Suppressor macrophage (primary cell): ENCODE data around the gene DDX49.
"Not testable (repeated sequence)": the region's sequence is repeated elsewhere in the genome, so short reads cannot be mapped to it uniquely, and the experiment has no call there.

ENCODE experiments used
- DNase-seq, 4 experiments: peaks; one replicate each; pipeline ENCODE4 v3.0.0-alpha.2; 2020 to 2022

The DDX49 gene

GRCh38 chr19:18942692-18943091 is 23.2 kb downstream of the DDX49 start:
- no peak for DNase-seq

GRCh38 chr19:18943465-18943864 is 23.9 kb downstream of the DDX49 start:
- DNase-seq, result no peak

GRCh38 chr19:18945297-18945696 is 25.8 kb downstream of the DDX49 start:
- no peak for DNase-seq

- no peak for DNase-seq
Measured at GRCh38 chr19:18946335-18946734, 26.8 kb downstream of the DDX49 start.

- no peak for DNase-seq
Measured at GRCh38 chr19:18946918-18947317, 27.4 kb downstream of the DDX49 start.

GRCh38 chr19:18948075-18948975 is 28.8 kb downstream of the DDX49 start:
- DNase-seq, result no peak

- DNase-seq, result no peak
Measured at GRCh38 chr19:18948976-18949356, 29.5 kb downstream of the DDX49 start.

- no peak for DNase-seq
Measured at GRCh38 chr19:18949858-18950257, 30.3 kb downstream of the DDX49 start.

- no peak for DNase-seq
Measured at GRCh38 chr19:18951721-18952281, 32.3 kb downstream of the DDX49 start.

GRCh38 chr19:18952364-18953003 is 33.0 kb downstream of the DDX49 start:
- DNase-seq, result not testable (repeated sequence)

GRCh38 chr19:18954094-18954493 is 34.6 kb downstream of the DDX49 start:
- DNase-seq, result no peak

GRCh38 chr19:18955042-18955441 is 35.5 kb downstream of the DDX49 start:
- DNase-seq, result no peak

GRCh38 chr19:18960370-18960769 is 40.9 kb downstream of the DDX49 start:
- no peak for DNase-seq

GRCh38 chr19:18961767-18962620 is 42.5 kb downstream of the DDX49 start:
- DNase-seq, result no peak

- no peak for DNase-seq
Measured at GRCh38 chr19:18964121-18964520, 44.6 kb downstream of the DDX49 start.

GRCh38 chr19:18966307-18966706 is 46.8 kb downstream of the DDX49 start:
- DNase-seq, result peak; percentile 13 to 54 (median 38)

GRCh38 chr19:18967358-18968146 is 48.0 kb downstream of the DDX49 start:
- peak; percentile 85 to 94 (median 91) for DNase-seq

GRCh38 chr19:18969931-18970659 is 50.6 kb downstream of the DDX49 start:
- DNase-seq, result no peak

GRCh38 chr19:18972301-18972811 is 52.8 kb downstream of the DDX49 start:
- peak; percentile 66 to 83 (median 82) for DNase-seq

GRCh38 chr19:18972851-18973250 is 53.3 kb downstream of the DDX49 start:
- peak in 1 of 4 experiments; percentile 20 for DNase-seq

- peak; percentile 19 to 61 (median 42) for DNase-seq
Measured at GRCh38 chr19:18975011-18975410, 55.5 kb downstream of the DDX49 start.
